GM12878 (cell line): ENCODE measurements around the gene CDYL2.
"Not testable (repeated sequence)": the region's sequence is repeated elsewhere in the genome, so short reads cannot be mapped to it uniquely, and the experiment has no call there.

Experiments used
- BRCA1 ChIP-seq: IDR thresholded peaks from 2 replicates; pipeline ENCODE4 v1.6.1; 2011; ENCODE audit warnings: low read depth, low read length, improper control_type of control experiment
- CHD2 ChIP-seq: IDR thresholded peaks from 2 replicates; pipeline ENCODE4 v1.6.1; 2011; ENCODE audit warnings: low read depth, low read length, improper control_type of control experiment, borderline replicate concordance
- EZH2 ChIP-seq: IDR thresholded peaks from 2 replicates; pipeline ENCODE4 v1.6.1; 2012; ENCODE audit warnings: low read depth, mild to moderate bottlenecking, control low read depth, inconsistent platforms, low read length, borderline replicate concordance; ENCODE audit not compliant: control insufficient read depth
- IKZF2 ChIP-seq, 2 experiments: fragments of 450-650 bp; IDR thresholded peaks; 2 replicates each; pipeline ENCODE4 v1.6.1; 2017; ENCODE audit warnings: mild to moderate bottlenecking in 2 of 2, moderate library complexity in 2 of 2
- JUND ChIP-seq: IDR thresholded peaks from 2 replicates; pipeline ENCODE4 v1.6.1; 2012; ENCODE audit warnings: low read depth, mild to moderate bottlenecking, low read length, improper control_type of control experiment, moderate library complexity
- NFYB ChIP-seq: IDR thresholded peaks from 2 replicates; pipeline ENCODE4 v1.6.1; 2011; ENCODE audit warnings: low read depth, mild to moderate bottlenecking, low read length, improper control_type of control experiment, moderate library complexity; ENCODE audit not compliant: insufficient read depth
- POLR2A ChIP-seq: IDR thresholded peaks from 2 replicates; pipeline ENCODE4 v1.6.1; 2011; ENCODE audit warnings: low read depth, mild to moderate bottlenecking, low read length
- RCOR1 ChIP-seq: conservative IDR thresholded peaks from 2 replicates; pipeline ENCODE4 v1.6.1; 2012; ENCODE audit warnings: low read depth, low read length, improper control_type of control experiment
- RELA ChIP-seq: fragments of 450-650 bp; IDR thresholded peaks from 2 replicates; pipeline ENCODE4 v1.8.0; 2014; ENCODE audit warnings: borderline replicate concordance; ENCODE audit not compliant: partially characterized antibody
- USF2 ChIP-seq: IDR thresholded peaks from 2 replicates; pipeline ENCODE4 v1.6.1; 2011; ENCODE audit warnings: low read depth, low read length, improper control_type of control experiment, borderline replicate concordance
- ZNF274 ChIP-seq: IDR thresholded peaks from one replicate; pipeline ENCODE4 v1.8.0; 2011; ENCODE audit not compliant: insufficient read length, insufficient read depth
- TF ChIP-seq, protein P1 (sequence below): IDR thresholded peaks from 2 replicates; pipeline ENCODE4 v1.6.1; 2012; ENCODE audit warnings: low read depth, low read length, improper control_type of control experiment
- TF ChIP-seq, protein P2 (sequence below), 3 experiments: IDR thresholded peaks in 2 of 3; conservative IDR thresholded peaks in 1 of 3; 2 replicates each; pipeline ENCODE4 v1.5.1; 2011; ENCODE audit warnings: low read depth in 3 of 3, low read length in 3 of 3, mild to moderate bottlenecking in 3 of 3, control low read depth in 2 of 3, moderate library complexity in 2 of 3, inconsistent platforms in 1 of 3, mixed read lengths in 1 of 3; ENCODE audit not compliant: control insufficient read depth in 2 of 3, insufficient read depth in 1 of 3; ENCODE audit errors: extremely low read depth in 1 of 3
- TF ChIP-seq, protein P3 (sequence below): fragments of 450-650 bp; IDR thresholded peaks from 2 replicates; pipeline ENCODE4 v1.6.1; 2017; ENCODE audit warnings: mild to moderate bottlenecking, moderate library complexity

DNA sequence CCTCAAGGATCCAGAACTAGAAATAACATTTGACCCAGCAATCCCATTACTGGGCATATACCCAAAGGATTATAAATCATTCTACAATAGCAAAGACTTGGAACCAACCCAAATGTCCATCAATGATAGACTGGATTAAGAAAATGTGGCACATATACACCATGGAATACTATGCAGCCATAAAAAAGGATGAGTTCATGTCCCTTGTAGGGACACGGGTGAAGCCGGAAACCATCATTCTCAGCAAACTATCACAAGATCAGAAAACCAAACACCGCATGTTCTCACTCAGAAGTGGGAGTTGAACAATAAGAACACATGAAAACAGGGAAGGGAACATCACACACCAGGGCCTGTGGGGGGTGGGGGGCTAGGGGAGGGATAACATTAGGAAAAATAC lies 17.8 kb downstream of the CDYL2 start:
- not testable (repeated sequence) for TF ChIP-seq NFYB; POLR2A; RELA; EZH2; IKZF2 (IDR thresholded peaks at IDR 0.05); CHD2; JUND; USF2; ZNF274; RCOR1; BRCA1
- TF ChIP-seq, protein P1, sequence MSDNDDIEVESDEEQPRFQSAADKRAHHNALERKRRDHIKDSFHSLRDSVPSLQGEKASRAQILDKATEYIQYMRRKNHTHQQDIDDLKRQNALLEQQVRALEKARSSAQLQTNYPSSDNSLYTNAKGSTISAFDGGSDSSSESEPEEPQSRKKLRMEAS: not testable (repeated sequence)
- TF ChIP-seq, protein P2, sequence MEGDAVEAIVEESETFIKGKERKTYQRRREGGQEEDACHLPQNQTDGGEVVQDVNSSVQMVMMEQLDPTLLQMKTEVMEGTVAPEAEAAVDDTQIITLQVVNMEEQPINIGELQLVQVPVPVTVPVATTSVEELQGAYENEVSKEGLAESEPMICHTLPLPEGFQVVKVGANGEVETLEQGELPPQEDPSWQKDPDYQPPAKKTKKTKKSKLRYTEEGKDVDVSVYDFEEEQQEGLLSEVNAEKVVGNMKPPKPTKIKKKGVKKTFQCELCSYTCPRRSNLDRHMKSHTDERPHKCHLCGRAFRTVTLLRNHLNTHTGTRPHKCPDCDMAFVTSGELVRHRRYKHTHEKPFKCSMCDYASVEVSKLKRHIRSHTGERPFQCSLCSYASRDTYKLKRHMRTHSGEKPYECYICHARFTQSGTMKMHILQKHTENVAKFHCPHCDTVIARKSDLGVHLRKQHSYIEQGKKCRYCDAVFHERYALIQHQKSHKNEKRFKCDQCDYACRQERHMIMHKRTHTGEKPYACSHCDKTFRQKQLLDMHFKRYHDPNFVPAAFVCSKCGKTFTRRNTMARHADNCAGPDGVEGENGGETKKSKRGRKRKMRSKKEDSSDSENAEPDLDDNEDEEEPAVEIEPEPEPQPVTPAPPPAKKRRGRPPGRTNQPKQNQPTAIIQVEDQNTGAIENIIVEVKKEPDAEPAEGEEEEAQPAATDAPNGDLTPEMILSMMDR (IDR thresholded peaks at IDR 0.05 in 2 of 3, conservative IDR thresholded peaks at IDR 0.05 in 1 of 3; ENCODE audit: control insufficient read depth in 2 of 3, extremely low read depth in 1 of 3, insufficient read depth in 1 of 3, low read depth in 3 of 3, low read length in 3 of 3): not testable (repeated sequence)
- TF ChIP-seq, protein P3, sequence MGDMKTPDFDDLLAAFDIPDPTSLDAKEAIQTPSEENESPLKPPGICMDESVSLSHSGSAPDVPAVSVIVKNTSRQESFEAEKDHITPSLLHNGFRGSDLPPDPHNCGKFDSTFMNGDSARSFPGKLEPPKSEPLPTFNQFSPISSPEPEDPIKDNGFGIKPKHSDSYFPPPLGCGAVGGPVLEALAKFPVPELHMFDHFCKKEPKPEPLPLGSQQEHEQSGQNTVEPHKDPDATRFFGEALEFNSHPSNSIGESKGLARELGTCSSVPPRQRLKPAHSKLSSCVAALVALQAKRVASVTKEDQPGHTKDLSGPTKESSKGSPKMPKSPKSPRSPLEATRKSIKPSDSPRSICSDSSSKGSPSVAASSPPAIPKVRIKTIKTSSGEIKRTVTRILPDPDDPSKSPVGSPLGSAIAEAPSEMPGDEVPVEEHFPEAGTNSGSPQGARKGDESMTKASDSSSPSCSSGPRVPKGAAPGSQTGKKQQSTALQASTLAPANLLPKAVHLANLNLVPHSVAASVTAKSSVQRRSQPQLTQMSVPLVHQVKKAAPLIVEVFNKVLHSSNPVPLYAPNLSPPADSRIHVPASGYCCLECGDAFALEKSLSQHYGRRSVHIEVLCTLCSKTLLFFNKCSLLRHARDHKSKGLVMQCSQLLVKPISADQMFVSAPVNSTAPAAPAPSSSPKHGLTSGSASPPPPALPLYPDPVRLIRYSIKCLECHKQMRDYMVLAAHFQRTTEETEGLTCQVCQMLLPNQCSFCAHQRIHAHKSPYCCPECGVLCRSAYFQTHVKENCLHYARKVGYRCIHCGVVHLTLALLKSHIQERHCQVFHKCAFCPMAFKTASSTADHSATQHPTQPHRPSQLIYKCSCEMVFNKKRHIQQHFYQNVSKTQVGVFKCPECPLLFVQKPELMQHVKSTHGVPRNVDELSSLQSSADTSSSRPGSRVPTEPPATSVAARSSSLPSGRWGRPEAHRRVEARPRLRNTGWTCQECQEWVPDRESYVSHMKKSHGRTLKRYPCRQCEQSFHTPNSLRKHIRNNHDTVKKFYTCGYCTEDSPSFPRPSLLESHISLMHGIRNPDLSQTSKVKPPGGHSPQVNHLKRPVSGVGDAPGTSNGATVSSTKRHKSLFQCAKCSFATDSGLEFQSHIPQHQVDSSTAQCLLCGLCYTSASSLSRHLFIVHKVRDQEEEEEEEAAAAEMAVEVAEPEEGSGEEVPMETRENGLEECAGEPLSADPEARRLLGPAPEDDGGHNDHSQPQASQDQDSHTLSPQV: not testable (repeated sequence)
